ENCODE results near the gene LRMDA. TPM values are rescaled to one million over a fixed set of nuclear protein-coding genes. Genes with fewer than 3 reads are reported as not detected.

The LRMDA gene
- total and polyA plus RNA-seq, 2 of the 13 experiments (the other 11 are each of a cell fraction or from before 2014, with no cell fraction given), result 13.4 to 22.0 TPM

DNA sequence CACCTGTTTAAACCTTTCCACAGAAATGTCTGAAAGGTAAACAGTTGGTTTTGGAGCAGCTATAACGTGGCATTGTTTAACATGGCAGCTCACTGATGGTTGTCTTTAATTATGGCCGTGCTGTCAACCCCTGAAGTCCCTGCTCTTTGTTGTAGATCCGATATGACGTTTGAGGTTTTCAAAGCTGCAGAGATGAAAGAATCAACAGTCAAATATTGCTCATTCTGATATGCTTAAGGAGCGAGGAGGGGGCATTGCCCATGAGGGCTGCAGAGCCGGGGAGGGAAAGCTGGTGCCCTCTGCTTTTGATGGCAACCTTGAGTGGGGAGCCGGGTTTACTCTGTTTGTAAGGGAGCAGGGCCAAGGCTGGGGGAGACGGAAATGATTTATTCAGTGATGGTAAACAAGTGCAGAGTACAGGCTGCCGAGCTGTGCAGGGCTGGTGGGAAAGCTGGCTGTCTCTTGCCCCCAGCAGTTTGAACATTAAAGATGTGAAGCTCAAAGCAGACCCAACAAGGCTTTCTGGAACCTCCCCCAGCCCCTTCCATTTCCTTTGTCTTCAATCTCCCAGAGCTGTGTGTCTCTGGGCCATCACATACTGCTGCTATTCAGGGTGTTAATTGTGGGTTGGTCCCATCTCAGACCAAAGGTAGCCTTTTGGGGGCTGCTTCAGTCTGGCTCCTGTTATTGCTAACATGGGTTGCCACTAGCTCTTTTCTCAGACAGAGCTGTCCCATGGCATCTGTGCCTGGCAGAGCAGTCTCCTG is 345.5 kb downstream of the LRMDA start (continued):
- no peak for TF ChIP-seq ZFY (CRISPR knock-in tag; IDR thresholded peaks at IDR 0.05)
- TF ChIP-seq TCF12 (IDR thresholded peaks at IDR 0.05), result no peak
- TF ChIP-seq TCF12 (CRISPR knock-in tag; IDR thresholded peaks at IDR 0.05), result peak; percentile 99
- TF ChIP-seq HMGA1 (CRISPR knock-in tag; conservative IDR thresholded peaks at IDR 0.05), result no peak
- TF ChIP-seq ZNF33B (CRISPR knock-in tag; IDR thresholded peaks at IDR 0.05), result peak; percentile 82; the same call in 1 of the 2 replicates
- TF ChIP-seq ZNF30 (CRISPR knock-in tag; IDR thresholded peaks at IDR 0.05), result no peak
- TF ChIP-seq, protein P1, sequence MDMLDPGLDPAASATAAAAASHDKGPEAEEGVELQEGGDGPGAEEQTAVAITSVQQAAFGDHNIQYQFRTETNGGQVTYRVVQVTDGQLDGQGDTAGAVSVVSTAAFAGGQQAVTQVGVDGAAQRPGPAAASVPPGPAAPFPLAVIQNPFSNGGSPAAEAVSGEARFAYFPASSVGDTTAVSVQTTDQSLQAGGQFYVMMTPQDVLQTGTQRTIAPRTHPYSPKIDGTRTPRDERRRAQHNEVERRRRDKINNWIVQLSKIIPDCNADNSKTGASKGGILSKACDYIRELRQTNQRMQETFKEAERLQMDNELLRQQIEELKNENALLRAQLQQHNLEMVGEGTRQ (IDR thresholded peaks at IDR 0.05; ENCODE audit: low read depth, low read length), result no peak
- TF ChIP-seq, protein P1 (CRISPR knock-in tag; IDR thresholded peaks at IDR 0.05; ENCODE audit: borderline replicate concordance), result no peak
- TF ChIP-seq CENPX (CRISPR knock-in tag; IDR thresholded peaks at IDR 0.05), result no peak
- TF ChIP-seq, protein P2, sequence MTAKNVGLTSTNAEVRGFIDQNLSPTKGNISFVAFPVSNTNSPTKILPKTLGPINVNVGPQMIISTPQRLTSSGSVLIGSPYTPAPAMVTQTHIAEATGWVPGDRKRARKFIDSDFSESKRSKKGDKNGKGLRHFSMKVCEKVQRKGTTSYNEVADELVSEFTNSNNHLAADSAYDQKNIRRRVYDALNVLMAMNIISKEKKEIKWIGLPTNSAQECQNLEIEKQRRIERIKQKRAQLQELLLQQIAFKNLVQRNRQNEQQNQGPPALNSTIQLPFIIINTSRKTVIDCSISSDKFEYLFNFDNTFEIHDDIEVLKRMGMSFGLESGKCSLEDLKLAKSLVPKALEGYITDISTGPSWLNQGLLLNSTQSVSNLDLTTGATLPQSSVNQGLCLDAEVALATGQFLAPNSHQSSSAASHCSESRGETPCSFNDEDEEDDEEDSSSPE (CRISPR knock-in tag; IDR thresholded peaks at IDR 0.05), result peak; percentile 73
- TF ChIP-seq, protein P3, sequence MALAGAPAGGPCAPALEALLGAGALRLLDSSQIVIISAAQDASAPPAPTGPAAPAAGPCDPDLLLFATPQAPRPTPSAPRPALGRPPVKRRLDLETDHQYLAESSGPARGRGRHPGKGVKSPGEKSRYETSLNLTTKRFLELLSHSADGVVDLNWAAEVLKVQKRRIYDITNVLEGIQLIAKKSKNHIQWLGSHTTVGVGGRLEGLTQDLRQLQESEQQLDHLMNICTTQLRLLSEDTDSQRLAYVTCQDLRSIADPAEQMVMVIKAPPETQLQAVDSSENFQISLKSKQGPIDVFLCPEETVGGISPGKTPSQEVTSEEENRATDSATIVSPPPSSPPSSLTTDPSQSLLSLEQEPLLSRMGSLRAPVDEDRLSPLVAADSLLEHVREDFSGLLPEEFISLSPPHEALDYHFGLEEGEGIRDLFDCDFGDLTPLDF (CRISPR knock-in tag; IDR thresholded peaks at IDR 0.05), result no peak
- TF ChIP-seq PHB2 (IDR thresholded peaks at IDR 0.05; ENCODE audit: partially characterized antibody), result no peak
- no peak for TF ChIP-seq ZNF441 (CRISPR knock-in tag; IDR thresholded peaks at IDR 0.05; ENCODE audit: borderline replicate concordance)
- peak; percentile 66; the same call in 1 of the 2 replicates for TF ChIP-seq HMG20B (CRISPR knock-in tag; conservative IDR thresholded peaks at IDR 0.05)
- no peak for TF ChIP-seq SRSF9 (IDR thresholded peaks at IDR 0.05; ENCODE audit: borderline replicate concordance, insufficient read depth, low read depth, low read length, poor library complexity, severe bottlenecking)
- TF ChIP-seq, protein P4, sequence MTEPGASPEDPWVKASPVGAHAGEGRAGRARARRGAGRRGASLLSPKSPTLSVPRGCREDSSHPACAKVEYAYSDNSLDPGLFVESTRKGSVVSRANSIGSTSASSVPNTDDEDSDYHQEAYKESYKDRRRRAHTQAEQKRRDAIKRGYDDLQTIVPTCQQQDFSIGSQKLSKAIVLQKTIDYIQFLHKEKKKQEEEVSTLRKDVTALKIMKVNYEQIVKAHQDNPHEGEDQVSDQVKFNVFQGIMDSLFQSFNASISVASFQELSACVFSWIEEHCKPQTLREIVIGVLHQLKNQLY (CRISPR knock-in tag; IDR thresholded peaks at IDR 0.05), result no peak
- no peak for TF ChIP-seq HDAC6 (IDR thresholded peaks at IDR 0.05; ENCODE audit: low read depth, low read length)
- TF ChIP-seq, protein P5, sequence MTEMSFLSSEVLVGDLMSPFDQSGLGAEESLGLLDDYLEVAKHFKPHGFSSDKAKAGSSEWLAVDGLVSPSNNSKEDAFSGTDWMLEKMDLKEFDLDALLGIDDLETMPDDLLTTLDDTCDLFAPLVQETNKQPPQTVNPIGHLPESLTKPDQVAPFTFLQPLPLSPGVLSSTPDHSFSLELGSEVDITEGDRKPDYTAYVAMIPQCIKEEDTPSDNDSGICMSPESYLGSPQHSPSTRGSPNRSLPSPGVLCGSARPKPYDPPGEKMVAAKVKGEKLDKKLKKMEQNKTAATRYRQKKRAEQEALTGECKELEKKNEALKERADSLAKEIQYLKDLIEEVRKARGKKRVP (CRISPR knock-in tag; IDR thresholded peaks at IDR 0.05), result peak in 1 of 2 experiments; percentile 80; a peak in 1 of 4 replicates
- TF ChIP-seq, protein P6, sequence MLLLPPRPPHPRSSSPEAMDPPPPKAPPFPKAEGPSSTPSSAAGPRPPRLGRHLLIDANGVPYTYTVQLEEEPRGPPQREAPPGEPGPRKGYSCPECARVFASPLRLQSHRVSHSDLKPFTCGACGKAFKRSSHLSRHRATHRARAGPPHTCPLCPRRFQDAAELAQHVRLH (CRISPR knock-in tag; IDR thresholded peaks at IDR 0.05; ENCODE audit: borderline replicate concordance, low read depth), result 0 out of 2 replicates have a peak, but pooled peaks have one; percentile 21
- no peak for TF ChIP-seq ZNF570 (CRISPR knock-in tag; IDR thresholded peaks at IDR 0.05; ENCODE audit: borderline replicate concordance)
- TF ChIP-seq ZNF7 (CRISPR knock-in tag; IDR thresholded peaks at IDR 0.05), result no peak

All from HepG2 (cell line).